Fibroblast of skin of left quadriceps (primary cell): ENCODE data around the gene POLDIP3.

Experiments used
- DNase-seq, 2 experiments: peaks; one replicate each; pipeline ENCODE4 v3.0.0-alpha.2; 2013; ENCODE audit warnings: low read depth in 2 of 2

The POLDIP3 gene

GRCh38 chr22:42614312-42615091 is at the start of gene POLDIP3:
POLDIP3 (minus strand) TSS chr22:42614883; CDS start chr22:42614857, 26 bp downstream.
- peak; percentile 96 to 97 for DNase-seq

- DNase-seq: no peak
Measured at GRCh38 chr22:42661985-42662831, 47.5 kb upstream of the POLDIP3 start.

- DNase-seq: no peak
Measured at GRCh38 chr22:42656578-42656977, 41.9 kb upstream of the POLDIP3 start.

GRCh38 chr22:42655693-42656092 is 41.0 kb upstream of the POLDIP3 start:
- DNase-seq: no peak

- no peak for DNase-seq
Measured at GRCh38 chr22:42654436-42655073, 39.9 kb upstream of the POLDIP3 start.

GRCh38 chr22:42653999-42654398 is 39.3 kb upstream of the POLDIP3 start:
- no peak for DNase-seq

- DNase-seq: no peak
Measured at GRCh38 chr22:42651134-42651533, 36.5 kb upstream of the POLDIP3 start.

GRCh38 chr22:42649246-42650099 is 34.8 kb upstream of the POLDIP3 start, which contains the start of gene CYB5R3:
CYB5R3 (minus strand) TSS chr22:42649392; CDS start chr22:42649315, 77 bp downstream.
- peak; percentile 59 to 64 for DNase-seq

GRCh38 chr22:42648368-42649245 is 33.9 kb upstream of the POLDIP3 start:
- DNase-seq: no peak

- no peak for DNase-seq
Measured at GRCh38 chr22:42648017-42648367, 33.3 kb upstream of the POLDIP3 start.

GRCh38 chr22:42646569-42647525 is 32.2 kb upstream of the POLDIP3 start:
- DNase-seq: no peak

- DNase-seq: no peak
Measured at GRCh38 chr22:42645938-42646568, 31.4 kb upstream of the POLDIP3 start.

GRCh38 chr22:42645341-42645937 is 30.8 kb upstream of the POLDIP3 start:
- DNase-seq: no peak

GRCh38 chr22:42644422-42645340 is 30.0 kb upstream of the POLDIP3 start:
- no peak for DNase-seq

GRCh38 chr22:42643634-42644421 is 29.1 kb upstream of the POLDIP3 start:
- DNase-seq: no peak
